Measurements from ENCODE around the gene PRMT7.

GRCh38 chr16:68367440-68367839 lies 56.6 kb downstream of the PRMT7 start:
- TF ChIP-seq TAF1 (IDR thresholded peaks at IDR 0.05; ENCODE audit: borderline replicate concordance, low read depth, low read length), result no peak
- TF ChIP-seq POLR2AphosphoS5 (IDR thresholded peaks at IDR 0.05; ENCODE audit: low read depth, low read length), result no peak
- TF ChIP-seq POLR2A (IDR thresholded peaks at IDR 0.05; ENCODE audit: low read depth, low read length), result no peak
